ENCODE results near the gene EGFLAM.

The EGFLAM gene

GRCh38 chr5:38258319-38259061, at the start of gene EGFLAM:
Gene EGFLAM (plus strand): TSS chr5:38258559. CDS start chr5:38258755, 196 bp downstream.
- Histone ChIP-seq H3K27ac (peak within 1 kb of the TSS in 13 of 21 experiments; percentile 8 to 53 (median 24)), H3K4me3 (peak within 1 kb of the TSS; percentile 20 to 43 (median 33))

GRCh38 chr5:38208782-38209378, 49.5 kb upstream of the EGFLAM start:
- H3K4me3 ChIP-seq, result no peak overlapping the region

DNA sequence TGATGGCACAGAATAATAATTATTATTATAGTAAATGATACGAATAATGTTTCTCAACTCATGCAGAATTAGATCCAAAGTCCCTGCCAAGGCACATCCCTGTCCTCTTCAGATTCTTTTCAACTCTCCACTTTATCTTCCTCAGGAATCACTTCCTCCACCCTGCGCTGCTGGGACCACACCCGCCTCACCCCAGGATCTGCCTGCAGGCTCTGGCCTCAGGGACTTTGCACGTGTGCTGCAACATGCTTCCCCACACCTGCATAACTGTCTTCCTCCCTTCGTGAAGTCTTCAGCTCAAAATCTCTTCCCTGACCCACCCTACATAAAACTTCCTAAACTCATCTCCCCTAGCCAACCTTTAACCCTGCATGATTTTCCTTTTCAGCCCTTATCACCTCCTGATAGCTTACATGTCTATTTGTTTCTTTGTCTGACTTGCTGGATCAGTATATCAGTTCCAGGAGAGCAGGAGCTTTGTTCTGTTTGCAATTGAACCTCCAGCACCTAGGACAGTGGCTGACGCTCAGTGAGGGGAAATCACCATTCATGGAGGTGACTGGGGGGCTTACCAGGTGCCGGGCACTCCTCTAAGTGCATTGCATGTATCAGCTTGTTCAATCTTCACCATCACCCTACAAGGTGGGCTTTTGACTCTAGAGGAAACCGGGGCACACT, 47.5 kb upstream of the EGFLAM start:
- Histone ChIP-seq H3K4me3 (no peak overlapping the region), H3K27ac (no peak overlapping the region)

More at GRCh38 chr5:38208782-38209378, 49.5 kb upstream of the EGFLAM start:
- H3K27ac ChIP-seq, result no peak overlapping the region

DNA sequence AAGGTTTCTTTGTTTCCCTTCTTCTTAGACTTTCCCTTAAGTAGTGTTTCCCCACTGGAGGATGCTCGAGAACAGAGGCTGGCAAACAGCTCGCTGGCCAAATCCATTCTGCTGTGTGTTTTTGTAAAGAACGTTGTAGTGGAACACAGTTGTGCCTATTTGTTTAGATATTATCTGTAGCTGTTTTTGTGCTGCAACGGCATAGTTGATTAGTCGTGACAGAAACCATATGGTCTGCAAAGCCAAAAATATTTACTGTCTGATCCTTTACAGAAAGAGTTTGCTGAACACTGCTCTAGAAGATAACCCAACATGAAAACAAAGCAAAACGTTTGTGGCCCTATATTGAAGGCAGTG, 47.0 kb upstream of the EGFLAM start:
- Histone ChIP-seq H3K27ac (no peak overlapping the region), H3K4me3 (no peak overlapping the region)

DNA sequence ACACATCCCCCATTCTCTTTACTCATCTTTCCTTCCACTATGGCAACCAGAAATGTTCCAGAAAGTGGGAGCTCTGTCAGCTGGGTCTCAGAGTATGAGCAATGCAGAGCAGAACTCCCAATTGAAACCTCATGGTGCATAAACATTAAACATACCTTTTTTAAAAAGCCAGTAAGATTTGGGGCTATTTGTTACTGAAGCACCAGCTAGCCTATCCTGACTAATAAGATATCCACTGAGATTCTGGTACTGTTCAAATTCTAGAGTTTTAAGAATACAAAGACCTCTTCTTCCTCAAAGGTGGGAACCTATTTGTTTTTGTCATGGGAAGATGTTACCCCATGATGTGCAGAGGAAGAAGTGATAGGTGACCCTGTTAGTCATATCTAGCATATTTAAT, 46.1 kb upstream of the EGFLAM start:
- no peak overlapping the region for H3K27ac ChIP-seq
- H3K4me3 ChIP-seq, result no peak overlapping the region

- Histone ChIP-seq H3K27ac (no peak overlapping the region), H3K4me3 (no peak overlapping the region)
Measured at GRCh38 chr5:38226091-38226490, 32.3 kb upstream of the EGFLAM start.

DNA sequence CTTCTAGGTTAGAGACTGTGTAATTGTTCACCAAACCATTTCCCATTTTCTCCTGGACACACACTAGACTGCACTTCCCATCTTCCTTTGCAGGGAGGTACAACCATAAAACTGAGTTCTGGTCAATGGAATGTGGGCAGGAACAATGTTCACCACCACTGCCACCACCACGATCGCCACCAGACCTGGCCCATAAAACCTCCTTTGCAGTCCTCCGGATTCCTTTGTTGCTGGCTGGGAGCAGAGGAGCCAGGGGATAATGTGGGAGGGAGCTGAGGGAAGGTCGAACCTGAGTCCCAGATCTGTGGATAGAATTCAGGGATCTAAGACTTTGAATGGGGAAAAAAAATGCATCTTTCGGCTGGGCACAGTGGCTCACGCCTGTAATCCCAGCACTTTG, 29.4 kb upstream of the EGFLAM start:
- no peak overlapping the region for H3K27ac ChIP-seq
- no peak overlapping the region for H3K4me3 ChIP-seq

- Histone ChIP-seq H3K4me3 (no peak overlapping the region), H3K27ac (no peak overlapping the region)
Measured at GRCh38 chr5:38234737-38235136, 23.6 kb upstream of the EGFLAM start.

GRCh38 chr5:38237681-38238080, 20.7 kb upstream of the EGFLAM start:
- Histone ChIP-seq H3K27ac (no peak overlapping the region), H3K4me3 (no peak overlapping the region)

DNA sequence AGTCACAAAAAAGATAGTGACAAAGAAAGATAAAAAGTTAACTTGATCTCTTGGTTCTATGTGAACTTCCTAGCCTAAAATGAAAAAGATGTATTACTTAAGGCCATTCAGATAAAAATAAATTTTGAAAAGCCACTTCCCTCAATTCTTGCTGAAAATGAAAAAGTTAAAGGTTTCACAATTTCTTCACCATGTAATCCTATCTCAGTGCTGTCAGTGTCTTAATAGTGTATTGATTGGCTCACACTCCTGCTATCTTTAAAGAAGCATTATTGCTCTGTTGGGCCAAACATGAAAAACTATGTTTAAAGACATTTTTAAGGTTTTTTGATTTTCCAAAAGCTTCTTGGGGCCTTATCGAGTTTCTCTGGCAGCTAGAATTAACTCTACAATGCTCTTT, 18.1 kb upstream of the EGFLAM start:
- Histone ChIP-seq H3K4me3 (no peak overlapping the region), H3K27ac (no peak overlapping the region)

DNA sequence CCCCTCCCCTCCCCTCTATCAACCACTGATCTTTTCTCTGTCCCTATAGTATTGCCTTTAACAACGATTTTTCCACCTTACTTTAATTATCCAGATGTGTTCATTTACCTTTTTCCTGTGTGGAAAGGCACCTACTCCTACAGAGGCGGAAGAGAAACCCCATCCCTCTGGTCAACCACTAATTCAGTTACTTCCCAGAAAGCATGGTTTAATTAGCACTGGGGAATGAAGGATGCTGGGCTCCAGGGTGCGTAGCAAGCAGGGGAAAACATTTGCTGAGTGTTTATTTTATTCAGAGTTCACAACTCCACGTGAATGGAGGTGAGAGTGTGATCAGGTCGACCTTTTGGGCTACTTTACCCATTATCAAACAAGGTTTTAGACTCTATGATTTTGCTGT, 16.7 kb upstream of the EGFLAM start:
- H3K27ac ChIP-seq, result no peak overlapping the region
- H3K4me3 ChIP-seq, result no peak overlapping the region

- H3K27ac ChIP-seq, result no peak overlapping the region
Measured at GRCh38 chr5:38245307-38245706, 13.1 kb upstream of the EGFLAM start.

GRCh38 chr5:38249301-38249700, 9.1 kb upstream of the EGFLAM start:
- Histone ChIP-seq H3K27ac (peak overlapping the region in 2 of 21 experiments; percentile 8 to 51), H3K4me3 (no peak overlapping the region)

More at GRCh38 chr5:38245307-38245706, 13.1 kb upstream of the EGFLAM start:
- H3K4me3 ChIP-seq, result no peak overlapping the region

DNA sequence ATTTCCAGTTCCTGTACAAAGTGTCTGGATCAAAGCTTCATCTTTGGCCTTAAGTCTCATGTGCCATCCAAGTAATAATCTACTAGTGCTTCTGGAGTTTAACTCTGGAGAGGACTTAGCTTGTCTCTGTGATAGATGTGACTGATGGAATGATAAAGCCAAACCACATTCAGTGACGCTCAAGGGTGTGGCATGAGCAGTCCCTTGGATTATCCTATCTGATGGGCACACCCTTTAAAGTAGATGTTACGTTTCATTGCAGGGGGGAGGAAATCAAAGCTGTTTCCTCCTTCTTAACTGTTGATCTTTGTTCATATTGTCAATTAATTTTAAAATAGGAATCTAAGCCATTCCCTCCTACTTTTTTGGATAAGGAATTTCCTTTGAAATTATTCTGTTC, 8.5 kb upstream of the EGFLAM start:
- peak overlapping the region in 2 of 21 experiments; percentile 8 to 51 for H3K27ac ChIP-seq
- H3K4me3 ChIP-seq, result no peak overlapping the region

DNA sequence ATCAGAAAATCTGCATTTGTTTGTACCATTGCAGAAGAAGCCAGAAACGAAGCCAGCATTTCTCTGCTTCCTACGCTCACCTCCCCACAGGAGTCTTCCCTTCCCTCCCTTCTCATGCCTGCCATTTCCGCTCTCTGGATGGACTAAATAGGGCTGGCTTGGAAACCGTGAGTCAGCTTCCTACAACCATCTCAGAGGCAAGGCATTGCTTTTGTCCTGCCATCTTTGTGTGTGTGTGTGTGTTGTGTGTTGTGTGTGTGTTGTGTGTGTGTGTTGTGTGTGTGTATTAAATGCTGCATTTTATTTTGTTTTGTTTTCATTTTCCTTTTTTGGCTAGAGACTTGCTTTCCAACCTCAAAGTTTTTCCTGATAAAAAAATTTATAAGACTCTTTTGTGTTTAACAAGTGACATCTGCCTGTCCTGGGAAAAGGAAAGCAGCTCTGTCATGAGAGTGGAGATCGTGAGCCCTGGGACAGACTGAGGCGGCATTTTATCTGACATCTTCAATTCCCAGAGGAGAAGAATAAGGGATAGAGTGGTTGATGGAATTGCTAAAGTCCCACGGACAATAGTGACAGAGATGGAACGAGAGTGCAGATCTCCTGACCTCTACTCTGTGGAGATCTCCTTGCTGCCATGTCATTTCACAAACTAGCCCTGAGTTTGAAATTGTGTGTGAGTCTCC, 7.5 kb upstream of the EGFLAM start:
- Histone ChIP-seq H3K27ac (no peak overlapping the region), H3K4me3 (no peak overlapping the region)

DNA sequence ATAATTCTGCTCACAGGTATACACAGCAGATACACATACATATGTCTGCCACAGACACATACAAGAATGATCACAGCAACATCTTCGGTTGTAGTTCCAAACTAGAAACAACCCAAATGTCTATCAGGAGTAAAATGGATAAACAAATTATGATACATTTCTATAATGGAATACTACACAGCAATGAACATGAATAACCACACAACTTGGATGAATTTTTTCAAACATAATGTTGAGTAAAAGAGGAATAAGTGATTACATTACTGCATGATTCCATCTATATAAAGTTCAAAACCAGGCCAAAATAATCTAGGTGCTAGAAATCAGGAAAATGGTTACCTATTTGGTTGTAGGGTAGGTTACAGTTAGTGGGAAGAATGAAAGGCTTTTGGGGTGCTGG, 4.6 kb upstream of the EGFLAM start:
- no peak overlapping the region for H3K4me3 ChIP-seq
- H3K27ac ChIP-seq, result no peak overlapping the region

DNA sequence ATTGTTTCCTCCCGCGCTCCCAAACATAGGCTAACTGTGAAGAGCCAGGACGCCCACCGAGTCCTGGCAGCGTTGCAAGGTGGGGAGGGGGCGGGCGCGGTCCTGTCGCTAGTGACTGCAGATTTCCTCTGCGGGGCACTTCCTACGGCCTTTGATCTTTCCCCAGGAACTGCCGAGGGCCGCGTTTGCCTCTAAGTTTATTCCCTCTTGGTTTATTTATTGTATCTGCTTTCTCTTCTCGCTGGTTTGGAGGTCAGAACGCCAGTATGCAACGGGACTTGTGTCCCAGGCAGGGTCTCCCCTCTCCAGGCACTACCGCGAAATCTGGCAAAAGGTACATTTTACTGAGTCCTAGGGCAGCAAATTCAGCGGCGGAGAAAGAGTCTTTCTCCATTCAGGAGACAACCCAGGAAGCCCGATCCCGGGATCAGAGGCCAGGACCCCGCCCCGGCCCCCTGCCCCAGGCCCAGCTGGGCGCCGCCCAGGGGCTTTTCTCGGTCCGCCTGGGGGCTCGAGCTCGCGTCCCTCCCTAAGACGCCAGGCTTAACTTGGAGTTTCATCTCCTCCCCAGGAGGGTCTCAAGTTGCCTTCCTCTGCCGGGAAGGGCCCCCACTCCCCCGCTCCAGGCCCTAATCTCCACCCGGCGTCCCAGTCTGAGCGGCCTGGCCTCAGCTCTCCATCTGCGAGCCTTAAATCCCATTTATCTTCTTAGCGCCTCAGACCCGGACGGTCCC, 884 bp upstream of the EGFLAM start:
- peak overlapping the region in 4 of 7 experiments; percentile 20 to 43 (median 28) for H3K4me3 ChIP-seq
- peak overlapping the region in 7 of 21 experiments; percentile 14 to 53 (median 33) for H3K27ac ChIP-seq

DNA sequence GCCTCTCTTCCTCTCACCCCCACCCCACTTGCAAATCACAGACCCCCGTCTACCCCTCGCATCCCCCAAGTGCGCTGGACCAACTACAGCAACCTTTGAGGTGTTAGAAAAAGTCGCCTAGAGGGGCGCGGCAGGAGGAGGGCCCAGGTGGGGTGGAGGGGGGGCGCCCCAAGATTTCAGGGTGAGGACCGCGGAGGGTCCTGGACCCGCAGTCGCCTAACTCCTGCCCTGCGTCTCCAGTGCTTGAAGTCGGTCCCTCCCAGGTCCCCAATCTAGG, 379 bp upstream of the EGFLAM start:
- Histone ChIP-seq H3K4me3 (peak overlapping the region; percentile 20 to 43 (median 33)), H3K27ac (peak overlapping the region in 10 of 21 experiments; percentile 9 to 49 (median 26))

GRCh38 chr5:38259062-38259808, 876 bp downstream of the EGFLAM start:
- peak overlapping the region in 9 of 21 experiments; percentile 8 to 49 (median 23) for H3K27ac ChIP-seq
- peak overlapping the region in 6 of 7 experiments; percentile 20 to 43 (median 34) for H3K4me3 ChIP-seq
